GM13976 (cell line): ENCODE results near the gene ENC1.
A peak's percentile ranks its signal among the peaks of the same experiment; 100 is the strongest.

Source experiments
- DNase-seq: peaks from one replicate; pipeline ENCODE4 v3.0.0; 2012; ENCODE audit warnings: low spot score
- in situ Hi-C: fragments of 300-500 bp; cut with MboI; formaldehyde crosslinking; loops from one replicate; pipeline ENCODE4 v1.12.0; 2022; ENCODE audit warnings: low sequenced_read_pairs, mixed read lengths, inconsistent platforms; ENCODE audit not compliant: unreplicated experiment
- TF ChIP-seq, protein P1 (sequence below): IDR thresholded peaks from 2 replicates; pipeline ENCODE4 v1.5.1; 2012; ENCODE audit warnings: borderline replicate concordance, mild to moderate bottlenecking; ENCODE audit not compliant: insufficient read depth; ENCODE audit errors: extremely low read depth, missing control alignments, control extremely low read depth

The ENC1 gene

DNA sequence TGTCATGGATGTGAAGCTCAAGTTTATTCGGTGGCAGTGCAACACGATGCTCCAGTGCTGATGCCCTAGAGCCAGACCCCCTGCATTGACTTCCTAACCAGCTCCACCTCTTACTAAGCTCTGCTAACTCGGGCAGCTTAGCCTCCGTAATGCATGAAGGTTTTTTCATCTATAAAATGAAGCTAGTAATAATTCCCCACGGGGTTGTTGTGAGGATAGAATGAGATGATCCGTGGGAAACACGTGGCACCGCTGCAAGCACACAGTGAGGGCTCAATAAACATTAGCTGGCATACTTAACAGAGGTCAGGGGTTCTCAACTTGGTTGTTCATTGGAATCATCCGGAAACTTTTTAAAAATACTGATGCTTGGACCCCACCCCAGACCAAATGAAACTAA, 6.8 kb downstream of the ENC1 start:
- TF ChIP-seq, protein P1, sequence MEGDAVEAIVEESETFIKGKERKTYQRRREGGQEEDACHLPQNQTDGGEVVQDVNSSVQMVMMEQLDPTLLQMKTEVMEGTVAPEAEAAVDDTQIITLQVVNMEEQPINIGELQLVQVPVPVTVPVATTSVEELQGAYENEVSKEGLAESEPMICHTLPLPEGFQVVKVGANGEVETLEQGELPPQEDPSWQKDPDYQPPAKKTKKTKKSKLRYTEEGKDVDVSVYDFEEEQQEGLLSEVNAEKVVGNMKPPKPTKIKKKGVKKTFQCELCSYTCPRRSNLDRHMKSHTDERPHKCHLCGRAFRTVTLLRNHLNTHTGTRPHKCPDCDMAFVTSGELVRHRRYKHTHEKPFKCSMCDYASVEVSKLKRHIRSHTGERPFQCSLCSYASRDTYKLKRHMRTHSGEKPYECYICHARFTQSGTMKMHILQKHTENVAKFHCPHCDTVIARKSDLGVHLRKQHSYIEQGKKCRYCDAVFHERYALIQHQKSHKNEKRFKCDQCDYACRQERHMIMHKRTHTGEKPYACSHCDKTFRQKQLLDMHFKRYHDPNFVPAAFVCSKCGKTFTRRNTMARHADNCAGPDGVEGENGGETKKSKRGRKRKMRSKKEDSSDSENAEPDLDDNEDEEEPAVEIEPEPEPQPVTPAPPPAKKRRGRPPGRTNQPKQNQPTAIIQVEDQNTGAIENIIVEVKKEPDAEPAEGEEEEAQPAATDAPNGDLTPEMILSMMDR = no peak
- no peak for DNase-seq
- in situ Hi-C loops = no loop called here

GRCh38 chr5:74632947-74633356, 7.6 kb downstream of the ENC1 start:
- in situ Hi-C loops = no loop called here
- TF ChIP-seq, protein P1 = no peak

DNA sequence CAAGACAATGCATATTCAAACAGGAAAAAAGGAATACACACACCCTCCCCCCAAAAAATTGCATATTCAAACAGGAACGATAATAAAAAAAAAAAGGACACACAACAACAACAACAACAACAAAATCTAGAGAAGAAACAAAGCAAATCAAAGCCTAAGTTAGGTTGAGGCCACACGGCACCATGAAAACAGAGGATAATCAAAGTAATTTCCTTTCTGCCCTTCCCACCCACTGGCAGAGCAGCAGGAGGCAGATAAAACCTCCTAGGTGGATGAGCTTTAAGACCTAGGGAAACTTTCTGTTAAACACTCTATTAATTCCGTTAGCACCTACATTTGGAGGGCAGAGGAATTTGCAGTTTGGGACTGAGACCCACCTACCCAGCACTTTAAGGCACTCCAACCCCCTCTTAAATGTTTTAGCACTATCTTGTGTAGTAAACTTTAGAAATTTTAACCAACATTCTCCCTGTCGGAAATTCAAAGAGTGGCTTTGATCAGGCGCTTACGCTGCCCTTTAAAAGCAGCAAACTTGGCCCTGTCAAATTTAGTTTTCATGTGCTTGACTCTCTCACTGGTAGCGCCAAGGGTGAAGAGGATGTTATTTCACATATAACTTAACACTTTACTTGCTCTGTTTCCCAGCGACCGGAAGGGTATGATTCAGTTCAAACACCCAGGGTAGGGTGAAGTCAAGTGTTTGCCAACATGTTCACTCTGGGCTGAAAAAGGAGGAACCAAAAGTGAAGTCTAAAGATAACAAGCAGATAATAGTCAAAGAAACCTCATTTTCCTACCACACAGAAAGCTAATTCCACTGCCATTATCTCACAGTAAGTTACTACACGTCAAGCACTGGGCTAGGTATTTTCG, 9.2 kb downstream of the ENC1 start:
- TF ChIP-seq, protein P1 = no peak
- DNase-seq = peak; percentile 59
- in situ Hi-C loops = no loop called here

More at GRCh38 chr5:74632947-74633356, 7.6 kb downstream of the ENC1 start:
- no peak for DNase-seq

DNA sequence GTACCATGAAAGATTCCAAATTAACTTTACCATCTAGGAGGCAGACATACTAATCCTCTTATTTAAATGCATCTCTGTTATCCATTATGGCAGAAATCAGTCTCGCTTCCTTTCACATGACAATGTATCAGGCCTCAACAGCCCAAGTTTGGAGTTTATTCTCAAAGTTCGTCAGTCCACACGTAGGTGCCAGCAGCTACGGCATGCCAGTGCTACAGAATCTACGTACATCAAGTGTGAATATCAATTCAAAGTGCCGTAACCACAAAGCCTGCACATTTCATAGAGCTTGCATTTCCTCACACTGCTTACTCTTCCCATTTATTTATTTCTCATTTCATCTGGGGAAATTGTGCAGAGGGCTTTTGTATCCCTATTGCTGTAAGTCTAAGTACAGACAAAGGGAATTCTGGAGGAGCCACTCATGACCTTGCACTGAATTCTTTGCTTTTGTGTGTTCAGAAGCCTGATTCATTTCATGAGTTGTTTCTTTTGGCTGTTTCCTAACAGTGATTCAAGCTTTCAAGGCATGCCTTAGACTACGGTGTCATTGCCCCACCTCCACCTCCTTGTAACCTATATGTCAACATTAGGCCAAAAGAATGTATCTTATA, 10.0 kb downstream of the ENC1 start:
- TF ChIP-seq, protein P1 = no peak
- in situ Hi-C loops = no loop called here
- DNase-seq = no peak

DNA sequence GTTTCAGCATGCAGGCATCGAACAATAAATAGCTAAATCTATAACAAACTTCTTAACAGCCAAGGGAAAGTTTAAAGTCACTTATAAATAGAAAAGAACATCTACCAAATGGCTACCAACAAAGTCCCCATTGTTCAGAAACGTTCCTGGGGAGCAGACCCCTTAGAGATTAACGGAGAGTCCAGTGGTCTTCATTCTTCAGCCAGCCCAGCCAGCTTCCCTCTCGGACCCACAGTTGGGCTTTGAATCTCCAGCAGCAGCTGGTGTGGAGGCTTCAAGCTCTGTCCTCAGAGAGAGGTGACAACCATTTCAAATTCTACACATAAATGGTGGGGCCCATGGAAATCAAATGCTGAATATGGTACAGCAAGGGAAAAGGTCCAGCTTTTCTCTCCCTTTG, 11.2 kb downstream of the ENC1 start:
- DNase-seq = no peak
- in situ Hi-C loops = no loop called here
- TF ChIP-seq, protein P1 = no peak

DNA sequence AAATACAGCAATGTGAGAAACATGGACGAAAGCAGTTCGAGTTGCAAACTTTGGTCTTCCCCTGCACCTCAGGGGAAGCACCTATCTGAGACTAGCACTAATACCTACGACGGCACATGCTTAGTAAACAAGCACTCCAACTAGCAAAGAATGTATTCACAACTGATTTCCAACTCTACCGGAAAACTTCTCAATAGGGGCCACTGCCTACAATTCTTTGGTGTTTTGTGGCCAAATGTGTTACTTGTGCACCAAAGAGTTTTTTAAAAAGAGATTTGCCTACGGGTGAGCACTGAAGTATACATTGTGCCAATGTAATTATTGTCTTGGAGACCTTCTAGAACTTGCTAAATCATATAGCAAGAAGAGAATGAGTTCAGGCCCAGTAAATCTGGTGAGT, 12.2 kb downstream of the ENC1 start:
- TF ChIP-seq, protein P1 = no peak
- no peak for DNase-seq
- in situ Hi-C loops = no loop called here
